Liver (tissue), 9 donors: ENCODE measurements around the gene IGHMBP2. TPM values are rescaled to one million over a fixed set of nuclear protein-coding genes. Genes with fewer than 3 reads are reported as not detected.

Source experiments
- DNase-seq: peaks from one replicate; pipeline ENCODE4 v3.0.0-alpha.2; 2017; ENCODE audit warnings: low spot score
- H3K27ac ChIP-seq, 2 donors: one replicate each; pipeline ENCODE4 v1.7.0; 2013; ENCODE audit warnings: inconsistent platforms in 2 of 2, low read length in 2 of 2, control low read depth in 1 of 2, low read depth in 1 of 2, mild to moderate bottlenecking in 1 of 2
- H3K27me3 ChIP-seq, 4 donors: one replicate each; pipeline versions ENCODE4 v1.6.1 to v1.7.0; 2013; ENCODE audit warnings: low read length in 3 of 4, inconsistent platforms in 1 of 4, mild to moderate bottlenecking in 1 of 4, moderate library complexity in 1 of 4; ENCODE audit not compliant: control insufficient read depth in 4 of 4, insufficient read depth in 4 of 4
- H3K36me3 ChIP-seq, 4 donors: one replicate each; pipeline versions ENCODE4 v1.6.1 to v1.7.0; 2013; ENCODE audit warnings: low read length in 3 of 4, mild to moderate bottlenecking in 3 of 4, low read depth in 1 of 4, moderate library complexity in 1 of 4; ENCODE audit not compliant: control insufficient read depth in 4 of 4, insufficient read depth in 3 of 4
- H3K4me1 ChIP-seq, 4 donors: one replicate each; pipeline versions ENCODE4 v1.6.1 to v1.7.0; 2013; ENCODE audit warnings: low read length in 3 of 4, mild to moderate bottlenecking in 3 of 4, moderate library complexity in 1 of 4; ENCODE audit not compliant: control insufficient read depth in 4 of 4, insufficient read depth in 4 of 4
- H3K4me3 ChIP-seq, 3 donors: one replicate each; pipeline versions ENCODE4 v1.6.1 to v1.7.0; 2013; ENCODE audit warnings: low read length in 3 of 3, control low read depth in 1 of 3, low read depth in 1 of 3, mild to moderate bottlenecking in 1 of 3
- H3K9ac ChIP-seq, 2 donors: one replicate each; pipeline ENCODE4 v1.7.0; 2013; ENCODE audit warnings: low read length in 2 of 2, mild to moderate bottlenecking in 2 of 2, moderate library complexity in 2 of 2, control low read depth in 1 of 2, low read depth in 1 of 2
- H3K9me3 ChIP-seq, 4 donors: one replicate each; pipeline versions ENCODE4 v1.6.1 to v1.7.0; 2013; ENCODE audit warnings: low read length in 3 of 4; ENCODE audit not compliant: control insufficient read depth in 4 of 4
- ATF3 ChIP-seq: IDR thresholded peaks from 2 replicates; pipeline ENCODE4 v1.6.1; 2016; ENCODE audit warnings: antibody characterized with exemption
- CTCF ChIP-seq: fragments of 150-350 bp; IDR thresholded peaks from 2 replicates; pipeline ENCODE4 v1.5.1; 2017; ENCODE audit warnings: improper control_type of control experiment, low read depth, low read length; ENCODE audit not compliant: missing input control
- EGR1 ChIP-seq, 2 donors: IDR thresholded peaks; 2 replicates each; pipeline ENCODE4 v1.6.1; 2016 to 2018; ENCODE audit warnings: antibody characterized with exemption in 2 of 2, low read depth in 2 of 2
- FOXA1 ChIP-seq: IDR thresholded peaks from 2 replicates; pipeline ENCODE4 v1.6.1; 2016; ENCODE audit warnings: antibody characterized with exemption
- FOXA2 ChIP-seq: IDR thresholded peaks from 2 replicates; pipeline ENCODE4 v1.6.1; 2016; ENCODE audit warnings: antibody characterized with exemption
- GABPA ChIP-seq, 2 donors: IDR thresholded peaks in 1 of 2; conservative IDR thresholded peaks in 1 of 2; 2 replicates each; pipeline ENCODE4 v1.6.1; 2016; ENCODE audit warnings: antibody characterized with exemption in 2 of 2, mild to moderate bottlenecking in 1 of 2, moderate library complexity in 1 of 2
- HNF4A ChIP-seq, 2 donors: conservative IDR thresholded peaks; 2 replicates each; pipeline ENCODE4 v1.6.1; 2016; ENCODE audit warnings: antibody characterized with exemption in 2 of 2, mild to moderate bottlenecking in 2 of 2
- HNF4G ChIP-seq: IDR thresholded peaks from 2 replicates; pipeline ENCODE4 v1.6.1; 2016; ENCODE audit warnings: antibody characterized with exemption
- JUND ChIP-seq, 2 donors: IDR thresholded peaks; 2 replicates each; pipeline ENCODE4 v1.6.1; 2016; ENCODE audit warnings: antibody characterized with exemption in 2 of 2
- MAX ChIP-seq: IDR thresholded peaks from 2 replicates; pipeline ENCODE4 v1.6.1; 2016; ENCODE audit warnings: antibody characterized with exemption
- NR2F2 ChIP-seq: IDR thresholded peaks from 2 replicates; pipeline ENCODE4 v1.6.1; 2016; ENCODE audit warnings: antibody characterized with exemption
- RAD21 ChIP-seq, 2 donors: IDR thresholded peaks; 2 replicates each; pipeline ENCODE4 v1.6.1; 2016; ENCODE audit warnings: antibody characterized with exemption in 2 of 2, mild to moderate bottlenecking in 2 of 2
- REST ChIP-seq: IDR thresholded peaks from 2 replicates; pipeline ENCODE4 v1.6.1; 2016; ENCODE audit warnings: antibody characterized with exemption, mild to moderate bottlenecking
- RXRA ChIP-seq, 2 donors: IDR thresholded peaks; 2 replicates each; pipeline ENCODE4 v1.6.1; 2017 to 2018; ENCODE audit warnings: antibody characterized with exemption in 2 of 2, mild to moderate bottlenecking in 1 of 2
- SP1 ChIP-seq: IDR thresholded peaks from 2 replicates; pipeline ENCODE4 v1.6.1; 2018; ENCODE audit warnings: antibody characterized with exemption, mild to moderate bottlenecking
- TAF1 ChIP-seq: conservative IDR thresholded peaks from 2 replicates; pipeline ENCODE4 v1.6.1; 2016; ENCODE audit warnings: antibody characterized with exemption, mild to moderate bottlenecking
- YY1 ChIP-seq: IDR thresholded peaks from 2 replicates; pipeline ENCODE4 v1.6.1; 2016; ENCODE audit warnings: antibody characterized with exemption, mild to moderate bottlenecking
- ZBTB33 ChIP-seq: IDR thresholded peaks from 2 replicates; pipeline ENCODE4 v1.6.1; 2016; ENCODE audit warnings: antibody characterized with exemption
- WGBS: extraction: QIAGEN DNeasy Blood & Tissue Kit; methylation state at CpG from one replicate; pipeline ENCODE4 v1.1.7; 2013; 5-methylcytosine and 5-hydroxymethylcytosine counted together
- polyA plus RNA-seq, 2 donors: library from polyadenylated mRNA; stranded (reverse) in 1 of 2; unstranded in 1 of 2; fragments of 200-250 nt in 1 of 2; fragments of >200 nt in 1 of 2; fragmentation: Nextera tagmentation in 1 of 2; extraction: Ambion mirVana in 1 of 2; gene quantifications; one replicate each; pipeline versions ENCODE4 v1.2.1 to v1.2.3, GENCODE V29; 2013 to 2015
- total RNA-seq, 2 donors: library from RNA; depleted of rRNA; stranded (reverse); fragments of >200 nt; gene quantifications; one replicate each; pipeline ENCODE4 v1.2.3, GENCODE V29; 2014
- donor health status: healthy.
- donor health status: healthy.
- donor health status: healthy.
- donor health status: healthy.
- donor health status: healthy.

The IGHMBP2 gene
- total and polyA plus RNA-seq, 4 donors, result 5.7 to 14.0 (median 7.0) TPM

GRCh38 chr11:68970921-68971636 lies 67.4 kb downstream of the IGHMBP2 start:
- H3K36me3 ChIP-seq, result no peaks in the 10 kb centered on the region
- no peak for DNase-seq
- H3K4me1 ChIP-seq, result no peaks in the 10 kb centered on the region
- no peaks in the 10 kb centered on the region for H3K27me3 ChIP-seq
- TF ChIP-seq CTCF, result no peak
- no peak for TF ChIP-seq JUND (IDR thresholded peaks at IDR 0.05)
- TF ChIP-seq NR2F2, result no peak
- TF ChIP-seq ZBTB33, result no peak
- TF ChIP-seq TAF1, result no peak
- TF ChIP-seq HNF4G, result no peak
- TF ChIP-seq ATF3, result no peak
- no peak for TF ChIP-seq MAX
- no peak for TF ChIP-seq FOXA2
- no peak for TF ChIP-seq FOXA1
- no peak for TF ChIP-seq GABPA (IDR thresholded peaks at IDR 0.05 in 1 of 2, conservative IDR thresholded peaks at IDR 0.05 in 1 of 2)
- TF ChIP-seq HNF4A (conservative IDR thresholded peaks at IDR 0.05), result no peak
- no peak for TF ChIP-seq RXRA (IDR thresholded peaks at IDR 0.05)
- TF ChIP-seq REST, result no peak
- no peak for TF ChIP-seq RAD21 (IDR thresholded peaks at IDR 0.05)
- TF ChIP-seq EGR1 (IDR thresholded peaks at IDR 0.05; ENCODE audit: low read depth in 2 of 2), result no peak
- TF ChIP-seq SP1, result no peak
- no peak for TF ChIP-seq YY1
- H3K9ac ChIP-seq, result no peak overlapping the region
- WGBS, result 87% methylated on average over 8 of the region's 8 CpGs
- no peak overlapping the region for H3K4me3 ChIP-seq
- H3K9me3 ChIP-seq, result no peaks in the 10 kb centered on the region
- no peak overlapping the region for H3K27ac ChIP-seq
